ENCODE results near the gene PDCD1LG2.

DNA sequence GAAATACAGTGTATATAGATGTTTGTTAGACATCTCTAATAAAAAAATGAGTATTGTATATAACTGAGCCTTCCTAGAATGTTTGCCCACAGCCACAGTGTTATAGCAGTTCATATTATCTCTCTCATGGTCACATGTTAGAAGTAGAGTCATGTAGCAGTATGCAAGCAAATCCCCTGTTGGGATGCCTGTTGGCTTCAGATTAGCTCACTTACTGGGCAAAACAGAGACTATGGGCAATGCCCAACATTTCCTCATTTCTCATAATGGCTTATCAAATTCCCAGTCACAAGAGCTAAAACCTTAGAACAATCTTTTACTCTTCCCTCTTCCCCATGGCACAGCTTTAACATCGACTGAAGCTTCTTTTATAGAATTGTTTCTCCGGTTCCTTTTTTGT, 27.0 kb upstream of the PDCD1LG2 start:
- TF ChIP-seq TAF1 (IDR thresholded peaks at IDR 0.05; ENCODE audit: borderline replicate concordance, insufficient read depth, low read length) (no peak), POLR2AphosphoS5 (IDR thresholded peaks at IDR 0.05; ENCODE audit: low read depth, low read length) (no peak), FOXP2 (optimal IDR thresholded peaks at IDR 0.05; ENCODE audit: borderline replicate concordance, extremely low read depth, extremely low read length, insufficient read depth) (no peak)
- TF ChIP-seq, protein P1, sequence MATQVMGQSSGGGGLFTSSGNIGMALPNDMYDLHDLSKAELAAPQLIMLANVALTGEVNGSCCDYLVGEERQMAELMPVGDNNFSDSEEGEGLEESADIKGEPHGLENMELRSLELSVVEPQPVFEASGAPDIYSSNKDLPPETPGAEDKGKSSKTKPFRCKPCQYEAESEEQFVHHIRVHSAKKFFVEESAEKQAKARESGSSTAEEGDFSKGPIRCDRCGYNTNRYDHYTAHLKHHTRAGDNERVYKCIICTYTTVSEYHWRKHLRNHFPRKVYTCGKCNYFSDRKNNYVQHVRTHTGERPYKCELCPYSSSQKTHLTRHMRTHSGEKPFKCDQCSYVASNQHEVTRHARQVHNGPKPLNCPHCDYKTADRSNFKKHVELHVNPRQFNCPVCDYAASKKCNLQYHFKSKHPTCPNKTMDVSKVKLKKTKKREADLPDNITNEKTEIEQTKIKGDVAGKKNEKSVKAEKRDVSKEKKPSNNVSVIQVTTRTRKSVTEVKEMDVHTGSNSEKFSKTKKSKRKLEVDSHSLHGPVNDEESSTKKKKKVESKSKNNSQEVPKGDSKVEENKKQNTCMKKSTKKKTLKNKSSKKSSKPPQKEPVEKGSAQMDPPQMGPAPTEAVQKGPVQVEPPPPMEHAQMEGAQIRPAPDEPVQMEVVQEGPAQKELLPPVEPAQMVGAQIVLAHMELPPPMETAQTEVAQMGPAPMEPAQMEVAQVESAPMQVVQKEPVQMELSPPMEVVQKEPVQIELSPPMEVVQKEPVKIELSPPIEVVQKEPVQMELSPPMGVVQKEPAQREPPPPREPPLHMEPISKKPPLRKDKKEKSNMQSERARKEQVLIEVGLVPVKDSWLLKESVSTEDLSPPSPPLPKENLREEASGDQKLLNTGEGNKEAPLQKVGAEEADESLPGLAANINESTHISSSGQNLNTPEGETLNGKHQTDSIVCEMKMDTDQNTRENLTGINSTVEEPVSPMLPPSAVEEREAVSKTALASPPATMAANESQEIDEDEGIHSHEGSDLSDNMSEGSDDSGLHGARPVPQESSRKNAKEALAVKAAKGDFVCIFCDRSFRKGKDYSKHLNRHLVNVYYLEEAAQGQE (IDR thresholded peaks at IDR 0.05; ENCODE audit: insufficient read depth in 1 of 2, low read depth in 2 of 2, low read length in 2 of 2) = no peak

All from PFSK-1 (cell line).